H7 (cell line): ENCODE data around the gene COG5. TPM values are rescaled to one million over a fixed set of nuclear protein-coding genes. Genes with fewer than 3 reads are reported as not detected.

Experiments
- DNase-seq: peaks from one replicate; pipeline ENCODE4 v3.0.0; 2012
- H3K27me3 ChIP-seq: 2 replicates; pipeline ENCODE4 v1.6.0; 2011; ENCODE audit warnings: mild to moderate bottlenecking, low read length; ENCODE audit not compliant: control insufficient read depth, insufficient read depth
- H3K36me3 ChIP-seq: replicated peaks from 2 replicates; pipeline ENCODE4 v1.5.1; 2011; ENCODE audit warnings: low read length; ENCODE audit not compliant: control insufficient read depth, insufficient read depth
- H3K4me3 ChIP-seq: 2 replicates; pipeline ENCODE4 v1.5.1; 2011; ENCODE audit warnings: low read depth, mild to moderate bottlenecking, control low read depth, low read length, moderate library complexity; ENCODE audit not compliant: insufficient read depth
- total RNA-seq: library from RNA; depleted of rRNA; stranded (reverse); fragments of >200 nt; shearing (Covaris generic); gene quantifications from 2 replicates; pipeline ENCODE4 v1.2.3, GENCODE V29; 2014

COG5 gene
- total RNA-seq, 1 experiment from 2014 or later: 13.5 TPM

DNA sequence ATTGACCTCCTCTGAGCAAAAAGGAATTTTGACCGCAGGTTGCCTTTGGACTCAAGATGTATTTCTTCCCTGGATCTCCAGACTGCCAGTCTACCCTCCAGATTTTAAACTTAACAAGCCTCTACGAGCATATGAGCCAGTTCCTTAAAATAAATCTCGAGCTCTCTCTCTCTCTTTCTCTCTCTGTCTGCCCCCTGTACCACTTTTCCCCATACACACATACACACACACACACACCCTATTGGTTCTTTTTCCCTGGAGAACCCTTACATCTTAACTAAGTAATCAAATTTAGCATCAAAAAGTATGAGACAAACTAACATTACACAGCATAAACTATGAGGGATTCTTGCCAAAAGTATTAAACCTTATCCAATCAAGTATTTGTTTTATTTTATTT, 27.7 kb upstream of the COG5 start:
- Histone ChIP-seq H3K4me3 (no peak overlapping the region), H3K27me3 (no peaks in the 10 kb centered on the region), H3K36me3 (no peaks in the 10 kb centered on the region)
- DNase-seq: no peak

DNA sequence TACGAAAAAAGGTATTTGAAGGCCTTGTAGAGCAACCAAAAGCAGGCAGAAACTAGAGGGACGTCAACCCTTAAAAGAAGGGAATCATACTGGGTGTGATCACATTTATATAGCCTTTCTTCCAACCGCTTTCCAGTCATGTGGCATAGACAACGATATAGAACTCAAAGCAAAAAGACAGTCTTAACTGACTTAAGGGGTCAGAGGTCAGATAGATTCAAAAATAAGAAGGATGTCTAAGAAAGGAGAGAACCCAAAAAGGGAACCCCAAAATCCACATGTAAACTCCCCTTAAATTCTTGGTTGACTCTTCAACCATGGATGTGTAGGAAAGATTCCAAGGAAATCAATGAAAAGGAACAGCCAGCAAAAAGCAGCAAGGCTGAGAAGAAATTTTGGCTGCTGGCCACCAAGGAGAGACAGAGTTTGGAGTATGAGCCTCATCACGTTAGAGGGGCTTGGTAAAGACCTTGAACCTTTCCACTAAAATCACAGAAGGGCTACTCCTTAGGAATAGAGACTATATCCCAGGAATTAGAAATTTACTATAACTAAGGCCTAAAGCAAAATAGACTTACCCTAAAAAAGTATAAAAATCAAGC, 24.9 kb upstream of the COG5 start:
- H3K36me3 ChIP-seq: no peaks in the 10 kb centered on the region
- no peak for DNase-seq
- H3K27me3 ChIP-seq: no peaks in the 10 kb centered on the region

DNA sequence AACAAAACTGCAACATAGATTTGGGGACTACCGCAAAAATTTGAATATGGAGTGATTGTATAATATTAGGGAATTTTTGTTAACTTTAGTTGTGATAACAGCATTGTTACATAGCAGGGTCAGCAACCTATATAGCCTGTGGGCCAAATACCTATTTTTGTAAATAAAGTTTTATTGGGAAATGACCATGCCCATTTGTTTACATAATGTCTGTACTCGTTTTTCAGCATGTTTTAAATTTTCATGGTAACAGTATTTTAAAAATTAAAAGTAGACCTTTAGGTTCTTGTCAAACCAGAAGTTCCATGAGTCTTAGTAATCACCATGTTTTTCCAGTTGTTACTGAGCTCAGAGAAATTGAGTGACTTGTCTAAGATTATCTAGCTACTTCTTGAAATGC, 21.0 kb upstream of the COG5 start:
- Histone ChIP-seq H3K4me3 (no peak overlapping the region), H3K36me3 (no peaks in the 10 kb centered on the region), H3K27me3 (no peaks in the 10 kb centered on the region)
- no peak for DNase-seq

More for the DNA sequence above, 24.9 kb upstream of the COG5 start:
- no peak overlapping the region for H3K4me3 ChIP-seq

DNA sequence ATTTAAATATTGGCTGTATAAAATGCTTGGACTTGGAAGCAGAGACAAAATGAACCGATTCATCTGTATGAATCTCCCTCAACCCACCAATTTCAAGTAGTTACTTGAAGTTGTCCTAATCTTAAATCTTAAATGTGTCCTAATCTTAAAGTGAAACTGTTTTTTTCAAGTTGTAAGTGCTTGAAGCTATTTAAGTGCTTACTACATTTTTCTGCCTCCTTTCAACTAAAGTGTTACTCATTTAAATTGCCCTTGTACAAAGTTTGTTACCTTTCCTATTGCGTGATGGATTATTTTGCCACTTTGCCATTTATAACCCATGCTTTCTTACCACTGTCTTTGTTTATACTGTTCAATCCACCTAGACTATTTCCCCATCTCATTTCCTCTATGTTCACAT, 19.2 kb upstream of the COG5 start:
- Histone ChIP-seq H3K27me3 (no peaks in the 10 kb centered on the region), H3K36me3 (no peaks in the 10 kb centered on the region), H3K4me3 (no peak overlapping the region)
- DNase-seq: no peak

DNA sequence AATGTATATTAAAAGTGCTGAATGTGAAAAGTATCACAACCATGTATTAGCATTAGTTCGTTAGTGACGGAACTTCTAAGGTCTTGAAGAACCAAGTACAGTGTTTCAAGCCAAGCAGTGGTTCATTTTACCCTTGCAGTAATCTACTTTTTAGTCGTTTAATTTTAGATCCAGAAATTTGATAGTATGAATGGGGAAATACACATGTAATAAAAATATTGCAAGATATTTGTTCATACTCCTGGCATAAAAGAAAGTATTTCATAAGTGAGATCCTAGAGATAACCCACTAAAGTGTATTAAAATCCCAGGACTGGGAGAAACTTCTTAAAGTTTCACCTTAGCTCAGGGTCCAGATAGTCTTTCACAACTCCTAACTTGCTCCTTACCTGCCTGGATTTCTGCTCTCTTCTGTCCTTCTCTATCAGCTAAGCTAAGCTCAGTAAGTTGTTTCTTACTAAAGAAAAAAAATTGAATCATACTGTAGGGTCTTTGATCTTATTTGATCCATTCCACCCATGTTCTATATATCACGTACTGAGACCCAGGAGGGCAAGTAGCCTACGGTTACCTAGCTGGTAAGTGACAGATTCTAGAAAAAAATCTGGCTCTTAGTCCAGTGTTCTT, 17.8 kb upstream of the COG5 start:
- no peak overlapping the region for H3K4me3 ChIP-seq
- no peaks in the 10 kb centered on the region for H3K36me3 ChIP-seq
- no peaks in the 10 kb centered on the region for H3K27me3 ChIP-seq
- DNase-seq: no peak

DNA sequence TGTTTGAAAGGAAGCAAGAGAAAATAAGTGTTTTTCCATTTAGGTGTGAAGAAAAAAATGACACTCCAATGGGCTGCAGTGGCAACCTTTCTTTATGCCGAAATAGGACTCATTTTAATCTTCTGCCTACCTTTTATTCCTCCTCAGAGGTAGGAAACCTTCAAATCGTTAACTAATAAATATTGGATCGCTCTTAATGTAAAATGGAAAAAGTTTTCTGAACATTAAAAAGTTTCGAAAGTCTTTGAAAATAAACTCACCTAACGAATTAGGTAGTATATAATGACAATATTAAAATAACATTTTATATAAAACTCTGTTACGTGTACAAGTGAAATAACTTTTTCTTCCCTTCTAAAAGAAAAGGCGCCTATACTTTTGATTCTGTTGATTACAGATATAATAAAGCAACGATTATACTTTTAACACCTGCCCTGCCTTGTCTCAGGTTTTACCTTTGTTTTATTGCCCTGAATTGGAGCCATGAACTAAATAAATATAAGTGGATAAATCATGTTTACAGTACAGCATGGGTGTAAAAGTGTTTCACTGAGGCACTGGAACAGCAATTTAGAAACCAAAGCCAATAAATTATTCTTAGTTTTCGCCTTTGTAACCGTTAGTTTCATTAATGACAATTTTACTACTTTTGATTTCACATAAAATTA, 17.1 kb upstream of the COG5 start:
- no peak for DNase-seq
- Histone ChIP-seq H3K4me3 (peak overlapping the region; percentile 79), H3K27me3 (no peaks in the 10 kb centered on the region)

DNA sequence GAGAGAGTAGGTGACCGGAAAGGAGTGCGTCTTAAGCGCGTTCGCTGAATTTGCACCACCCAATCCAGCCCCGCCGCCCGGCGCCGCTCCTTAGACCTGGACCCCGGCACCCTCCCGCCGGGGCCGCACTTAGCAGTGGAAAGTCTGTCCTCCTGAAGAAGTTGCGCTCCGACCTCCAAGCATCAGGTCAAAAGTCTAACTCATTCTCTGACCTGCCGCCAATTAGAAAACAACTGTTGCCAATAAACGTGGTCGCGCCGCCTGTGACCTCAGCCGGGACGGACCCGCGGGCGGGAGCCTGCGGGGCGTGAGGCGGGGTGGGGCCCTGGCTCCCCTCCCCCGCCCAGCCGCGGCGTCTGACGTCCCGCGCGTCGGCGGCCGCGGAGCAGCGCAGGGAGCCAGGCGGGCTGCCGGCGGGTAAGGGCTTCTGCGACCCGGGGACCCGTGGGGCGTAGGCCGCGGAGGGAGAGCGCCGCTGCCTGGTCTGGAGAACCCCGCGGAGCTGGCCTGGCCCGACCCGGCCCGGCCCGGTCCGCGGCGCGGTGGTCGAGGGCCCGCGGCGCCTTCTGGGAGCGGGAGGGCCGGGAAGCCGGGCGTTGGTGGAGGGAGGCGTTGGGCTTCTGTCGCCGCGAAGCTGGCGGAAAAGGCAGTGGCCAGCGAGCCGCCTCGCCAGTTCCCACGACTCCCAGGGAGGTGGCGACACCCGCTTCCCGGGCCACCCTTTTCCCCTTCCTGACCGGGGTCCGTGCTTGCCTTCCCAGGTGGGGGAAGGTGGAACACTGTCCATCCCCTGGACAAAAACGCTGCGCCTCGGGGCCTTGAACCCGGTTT, 16.4 kb upstream of the COG5 start, which contains the start of gene BCAP29:
BCAP29 (plus strand) TSS at position 362 of the 831 bp plus-strand sequence. CDS start 527 bp downstream, outside the sequence.
- peak; percentile 85 for DNase-seq
- Histone ChIP-seq H3K36me3 (no peaks in the 10 kb centered on the region; the same call in 1 of the 2 replicates), H3K27me3 (no peaks in the 10 kb centered on the region), H3K4me3 (peak within 1 kb of the TSS; percentile 79)

More for the DNA sequence above, 17.1 kb upstream of the COG5 start:
- H3K36me3 ChIP-seq: no peaks in the 10 kb centered on the region; the same call in 1 of the 2 replicates

DNA sequence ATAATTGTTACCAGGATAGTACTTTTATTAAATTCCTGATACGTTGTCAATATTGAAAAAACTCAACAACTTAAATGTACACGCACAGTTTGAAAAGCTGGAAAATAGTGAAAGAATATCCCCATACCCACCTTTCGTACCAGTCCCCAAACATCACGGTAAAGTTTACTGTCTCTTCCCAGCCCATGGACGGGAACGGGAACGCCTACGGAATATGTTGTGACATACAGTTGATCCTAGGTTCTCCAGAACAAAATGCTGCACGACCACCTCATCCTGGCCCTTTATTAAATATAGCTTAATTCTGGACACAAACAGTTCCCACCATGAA, 15.8 kb upstream of the COG5 start:
- H3K4me3 ChIP-seq: peak overlapping the region; percentile 79
- H3K27me3 ChIP-seq: no peaks in the 10 kb centered on the region
- H3K36me3 ChIP-seq: no peaks in the 10 kb centered on the region; the same call in 1 of the 2 replicates
- no peak for DNase-seq

DNA sequence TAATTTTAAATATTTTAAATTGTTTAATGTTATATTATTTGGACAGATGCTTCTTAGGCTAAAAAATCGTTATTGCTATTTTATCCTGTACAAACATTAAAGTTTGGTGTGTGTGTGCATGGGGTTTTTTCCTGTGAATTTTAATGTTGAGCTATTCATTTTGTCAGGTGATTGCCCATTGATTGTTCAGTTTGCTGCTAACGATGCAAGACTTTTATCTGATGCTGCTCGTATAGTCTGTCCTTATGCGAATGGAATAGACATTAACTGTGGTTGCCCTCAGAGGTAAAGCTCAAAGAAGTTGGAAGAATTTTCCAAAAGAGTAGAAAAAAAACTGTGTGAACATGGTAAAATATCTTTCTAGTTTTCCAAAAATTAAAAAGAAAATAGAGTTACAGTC, 9.8 kb upstream of the COG5 start:
- no peak for DNase-seq

DNA sequence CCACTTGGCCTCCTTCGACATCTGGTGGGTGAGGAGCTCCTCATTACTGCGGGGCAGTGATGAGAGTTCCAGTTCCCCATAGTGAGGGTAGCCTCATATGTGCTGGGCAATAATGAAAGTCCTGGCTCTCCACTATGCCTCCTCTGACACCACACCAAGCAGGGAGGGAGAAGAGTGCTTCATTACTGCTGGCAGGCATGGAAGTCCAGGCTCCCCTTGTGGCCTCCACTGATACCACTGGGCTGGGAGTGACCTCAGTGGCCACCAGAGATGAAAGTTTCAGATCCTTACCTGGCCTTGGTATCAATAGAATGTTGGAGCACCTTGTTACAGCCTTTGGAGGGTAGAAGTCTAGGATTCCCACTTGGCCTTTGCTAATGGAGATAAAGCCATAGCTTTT, 6.6 kb upstream of the COG5 start:
- Histone ChIP-seq H3K36me3 (peaks cover 4% of the 10 kb centered on the region), H3K4me3 (no peak overlapping the region), H3K27me3 (no peaks in the 10 kb centered on the region)
- DNase-seq: no peak

More for the DNA sequence above, 9.8 kb upstream of the COG5 start:
- Histone ChIP-seq H3K36me3 (peaks cover 3% of the 10 kb centered on the region), H3K27me3 (no peaks in the 10 kb centered on the region), H3K4me3 (no peak overlapping the region)

DNA sequence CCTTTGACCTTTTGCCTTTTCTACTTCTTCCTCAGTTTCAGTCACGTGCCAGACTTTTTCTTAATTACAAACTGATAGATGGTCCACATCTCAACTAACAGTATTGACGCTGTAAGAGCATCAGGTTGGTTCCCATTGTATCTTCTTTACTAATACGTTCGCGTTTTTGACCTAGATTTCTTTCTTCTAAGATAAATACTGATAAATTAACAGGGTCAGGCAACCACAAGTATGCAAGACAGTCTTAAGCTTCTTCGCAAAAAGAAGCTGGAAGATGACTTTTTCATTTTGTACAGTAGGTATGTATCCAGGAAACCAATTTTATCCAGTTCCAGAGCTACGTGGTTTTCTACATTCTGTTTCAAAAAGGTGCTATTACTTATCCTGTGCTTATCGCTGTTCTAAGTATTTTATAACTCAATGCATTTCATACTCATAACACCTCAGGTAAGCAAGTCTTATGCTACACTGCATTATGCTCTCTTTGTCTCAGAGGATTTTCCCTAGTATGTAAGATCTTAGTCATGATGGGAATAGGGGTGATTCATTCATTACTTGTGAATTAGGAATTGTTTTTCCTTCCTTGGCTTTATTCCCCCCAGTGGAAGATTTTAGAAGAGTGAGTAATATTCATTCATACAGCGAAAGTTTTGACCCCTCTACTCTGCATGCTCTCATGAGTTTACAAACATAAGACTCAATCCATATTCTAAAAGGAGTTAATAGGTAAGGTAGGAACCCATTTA, 1.0 kb upstream of the COG5 start:
- DNase-seq: no peak
- Histone ChIP-seq H3K27me3 (no peaks in the 10 kb centered on the region), H3K36me3 (peaks cover 1% of the 10 kb centered on the region), H3K4me3 (peak overlapping the region; percentile 89)

DNA sequence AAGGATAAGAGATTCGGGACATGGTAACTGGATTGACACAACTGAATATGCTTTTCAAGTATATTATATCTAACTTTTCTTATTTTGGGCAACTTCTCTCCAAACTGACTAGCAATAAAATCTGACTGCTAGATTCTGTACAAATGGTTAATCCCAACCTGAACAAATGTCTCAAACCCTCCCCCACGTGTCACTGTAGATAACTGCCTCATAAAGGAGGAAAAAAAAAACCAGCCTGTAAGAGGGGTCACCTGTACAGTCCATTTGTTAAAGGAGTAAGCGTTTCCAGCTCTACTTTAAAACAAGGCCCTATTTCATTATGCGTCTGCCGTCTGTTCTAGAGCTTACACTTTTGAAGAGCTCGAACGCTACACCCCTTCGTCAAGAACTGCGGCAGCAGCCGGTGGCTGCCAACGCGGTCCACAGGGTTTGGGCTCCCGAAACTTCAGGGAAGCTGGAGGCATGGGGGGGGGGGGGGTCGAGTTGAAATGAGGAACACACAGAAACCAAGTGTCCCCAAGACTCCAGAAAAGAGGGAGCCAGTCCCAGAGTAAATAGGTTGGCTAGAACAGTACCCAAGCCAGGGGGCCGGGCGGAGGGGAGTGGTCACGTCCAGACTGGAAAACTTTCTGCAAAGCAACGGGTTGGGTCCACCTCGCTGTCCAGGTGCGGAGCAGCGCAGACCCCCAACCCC, 492 bp downstream of the COG5 start:
- DNase-seq: peak; percentile 82
- Histone ChIP-seq H3K27me3 (no peaks in the 10 kb centered on the region), H3K4me3 (peak overlapping the region; percentile 89), H3K36me3 (peaks cover 1% of the 10 kb centered on the region; the same call in 1 of the 2 replicates)

DNA sequence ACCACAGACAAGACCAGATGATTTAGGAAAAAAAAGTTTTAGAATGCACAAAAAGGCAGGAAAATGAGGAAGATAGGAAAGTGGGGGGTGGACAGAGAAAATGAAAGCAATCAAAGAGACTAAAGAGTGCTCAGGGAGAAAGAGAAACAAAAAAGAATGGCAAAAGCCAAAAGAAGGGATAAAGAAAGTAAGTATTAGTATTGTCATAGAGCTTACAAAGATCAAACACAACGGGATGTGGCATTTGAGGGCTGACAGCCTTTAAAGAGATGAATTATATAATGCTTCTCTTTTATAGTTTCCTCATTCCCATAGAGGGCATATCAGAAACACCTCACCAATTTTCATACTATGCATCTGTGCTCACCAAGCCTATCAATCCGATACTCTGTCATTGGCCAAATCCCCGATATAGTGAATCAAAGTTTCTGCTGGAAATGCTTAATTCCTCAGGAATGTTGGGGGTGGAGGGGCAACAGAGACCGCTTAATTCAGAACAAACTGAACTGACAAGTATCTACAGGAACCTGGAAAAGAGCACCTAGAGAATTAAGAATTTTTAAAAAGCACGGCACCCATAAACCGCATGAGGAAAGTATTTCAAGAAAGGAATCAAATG, 2.7 kb downstream of the COG5 start:
- no peaks in the 10 kb centered on the region for H3K27me3 ChIP-seq
- DNase-seq: no peak
- no peaks in the 10 kb centered on the region; the same call in 1 of the 2 replicates for H3K36me3 ChIP-seq
- no peak overlapping the region for H3K4me3 ChIP-seq
